Transverse colon (tissue), 4 donors: ENCODE data around the gene ITGA1.

ENCODE experiments used
- CTCF ChIP-seq, 5 experiments: fragments of 200-600 bp in 3 of 5; fragments of 450-650 bp in 2 of 5; sonication (generic) in 3 of 5; IDR thresholded peaks; 1 replicate in 2 of 5; 2 replicates in 3 of 5; pipeline ENCODE4 v1.5.1; 2016 to 2017; ENCODE audit warnings: antibody characterized with exemption in 5 of 5, inconsistent platforms in 3 of 5, mild to moderate bottlenecking in 2 of 5, moderate library complexity in 1 of 5
- EP300 ChIP-seq: sonication (generic); formaldehyde crosslinking; IDR thresholded peaks from one replicate; pipeline ENCODE4 v1.6.1; 2017; ENCODE audit warnings: antibody characterized with exemption, low read depth
- POLR2AphosphoS5 ChIP-seq, 3 donors: sonication (generic); formaldehyde crosslinking; IDR thresholded peaks; one replicate each; pipeline ENCODE4 v1.6.1; 2016; ENCODE audit warnings: antibody characterized with exemption in 3 of 3

GRCh38 chr5:52884453-52884852, 96.7 kb downstream of the ITGA1 start:
- TF ChIP-seq CTCF (IDR thresholded peaks at IDR 0.05) (no peak), EP300 (no peak), POLR2AphosphoS5 (IDR thresholded peaks at IDR 0.05) (no peak)
